Breast epithelium (tissue), 3 donors: ENCODE data around the gene ZNF425.

Experiments
- POLR2A ChIP-seq: fragments of 450-650 bp; IDR thresholded peaks from one replicate; pipeline ENCODE4 v1.6.1; 2016; ENCODE audit warnings: antibody characterized with exemption, mild to moderate bottlenecking, moderate library complexity
- TF ChIP-seq, protein P1 (sequence below), 3 donors: fragments of 450-650 bp; IDR thresholded peaks; one replicate each; pipeline ENCODE4 v1.5.1; 2016 to 2017; ENCODE audit warnings: antibody characterized with exemption in 3 of 3, mild to moderate bottlenecking in 3 of 3, moderate library complexity in 3 of 3

DNA sequence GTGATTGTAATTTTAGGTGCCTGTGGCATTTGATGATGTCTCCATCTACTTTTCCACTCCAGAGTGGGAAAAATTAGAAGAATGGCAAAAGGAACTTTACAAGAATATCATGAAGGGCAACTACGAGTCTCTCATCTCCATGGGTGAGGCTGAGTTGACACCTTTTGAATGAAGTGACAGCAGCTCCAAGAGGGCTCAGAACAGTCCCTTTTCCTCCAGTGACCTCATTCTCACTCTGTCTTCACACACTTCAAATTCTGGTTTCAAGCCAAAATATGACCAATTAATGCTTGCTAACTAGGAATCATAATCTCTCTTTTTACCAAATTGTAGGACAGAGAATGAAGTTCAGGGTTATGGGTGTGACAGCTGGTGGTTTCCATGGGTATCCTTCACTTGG, 40.0 kb upstream of the ZNF425 start:
- no peak for TF ChIP-seq POLR2A
- TF ChIP-seq, protein P1, sequence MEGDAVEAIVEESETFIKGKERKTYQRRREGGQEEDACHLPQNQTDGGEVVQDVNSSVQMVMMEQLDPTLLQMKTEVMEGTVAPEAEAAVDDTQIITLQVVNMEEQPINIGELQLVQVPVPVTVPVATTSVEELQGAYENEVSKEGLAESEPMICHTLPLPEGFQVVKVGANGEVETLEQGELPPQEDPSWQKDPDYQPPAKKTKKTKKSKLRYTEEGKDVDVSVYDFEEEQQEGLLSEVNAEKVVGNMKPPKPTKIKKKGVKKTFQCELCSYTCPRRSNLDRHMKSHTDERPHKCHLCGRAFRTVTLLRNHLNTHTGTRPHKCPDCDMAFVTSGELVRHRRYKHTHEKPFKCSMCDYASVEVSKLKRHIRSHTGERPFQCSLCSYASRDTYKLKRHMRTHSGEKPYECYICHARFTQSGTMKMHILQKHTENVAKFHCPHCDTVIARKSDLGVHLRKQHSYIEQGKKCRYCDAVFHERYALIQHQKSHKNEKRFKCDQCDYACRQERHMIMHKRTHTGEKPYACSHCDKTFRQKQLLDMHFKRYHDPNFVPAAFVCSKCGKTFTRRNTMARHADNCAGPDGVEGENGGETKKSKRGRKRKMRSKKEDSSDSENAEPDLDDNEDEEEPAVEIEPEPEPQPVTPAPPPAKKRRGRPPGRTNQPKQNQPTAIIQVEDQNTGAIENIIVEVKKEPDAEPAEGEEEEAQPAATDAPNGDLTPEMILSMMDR (IDR thresholded peaks at IDR 0.05), result no peak
